Breast epithelium (tissue), 4 donors: ENCODE results near the gene RPS26. TPM values are rescaled to one million over a fixed set of nuclear protein-coding genes. Genes with fewer than 3 reads are reported as not detected.

ENCODE experiments used
- DNase-seq, 2 donors: peaks; one replicate each; pipeline ENCODE4 v3.0.0-alpha.2; 2019; ENCODE audit warnings: low spot score in 2 of 2
- H3K27ac ChIP-seq, 2 donors: fragments of 200-600 bp; sonication (generic) in 1 of 2; one replicate each; pipeline ENCODE4 v1.5.1; 2016 to 2019; ENCODE audit warnings: mild to moderate bottlenecking in 1 of 2
- H3K27me3 ChIP-seq, 2 donors: fragments of 200-600 bp; sonication (generic) in 1 of 2; one replicate each; pipeline versions ENCODE4 v1.5.1 to v1.6.0; 2017 to 2019; ENCODE audit warnings: control low read depth in 1 of 2, mild to moderate bottlenecking in 1 of 2
- H3K36me3 ChIP-seq: fragments of 200-600 bp; one replicate; pipeline ENCODE4 v1.5.1; 2019
- H3K4me1 ChIP-seq, 2 donors: fragments of 200-600 bp; sonication (generic); one replicate each; pipeline ENCODE4 v1.5.1; 2016 to 2019; ENCODE audit warnings: control low read depth in 1 of 2
- H3K4me3 ChIP-seq, 3 donors: fragments of 200-600 bp; sonication (generic); 1 replicate in 2 of 3; 2 replicates in 1 of 3; pipeline ENCODE4 v1.5.1; 2016 to 2019; ENCODE audit warnings: mild to moderate bottlenecking in 3 of 3, moderate library complexity in 2 of 3
- H3K9me3 ChIP-seq, 2 donors: fragments of 200-600 bp; sonication (generic) in 1 of 2; one replicate each; pipeline ENCODE4 v1.5.1; 2016 to 2019; ENCODE audit warnings: control low read depth in 1 of 2
- CTCF ChIP-seq, 3 donors: fragments of 450-650 bp; IDR thresholded peaks; one replicate each; pipeline ENCODE4 v1.5.1; 2016 to 2017; ENCODE audit warnings: antibody characterized with exemption in 3 of 3, mild to moderate bottlenecking in 3 of 3, moderate library complexity in 3 of 3
- POLR2A ChIP-seq: fragments of 450-650 bp; IDR thresholded peaks from one replicate; pipeline ENCODE4 v1.6.1; 2016; ENCODE audit warnings: antibody characterized with exemption, mild to moderate bottlenecking, moderate library complexity
- POLR2AphosphoS5 ChIP-seq, 3 donors: sonication (generic); formaldehyde crosslinking; IDR thresholded peaks; one replicate each; pipeline ENCODE4 v1.6.1; 2017; ENCODE audit warnings: antibody characterized with exemption in 3 of 3
- intact Hi-C: fragments of 100-400 bp; cut with DNase I; formaldehyde crosslinking; loops from one replicate; pipeline ENCODE4 v1.15.1; 2023; ENCODE audit warnings: low total_unique reads
- total RNA-seq, 3 donors: library from RNA; depleted of rRNA; stranded (reverse); fragments of >200 nt; gene quantifications; one replicate each; pipeline ENCODE4 v1.1.0, GENCODE V29; 2016

The RPS26 gene
- total RNA-seq, 3 donors from 2014 or later: 557 to 1,840 (median 572) TPM

- intact Hi-C loops: no loop called here
- Histone ChIP-seq H3K4me3 (peak overlapping the region in 1 of 3 donors; percentile 3), H3K36me3 (no peaks in the 10 kb centered on the region), H3K27me3 (no peaks in the 10 kb centered on the region), H3K27ac (peak overlapping the region; percentile 40 to 88), H3K9me3 (no peaks in the 10 kb centered on the region), H3K4me1 (peaks cover 0 to 9% of the 10 kb centered on the region in 2 donors)
- TF ChIP-seq POLR2A (no peak), POLR2AphosphoS5 (IDR thresholded peaks at IDR 0.05) (no peak), CTCF (IDR thresholded peaks at IDR 0.05) (no peak)
- DNase-seq: no peak
Measured at GRCh38 chr12:56082967-56083366, 41.2 kb downstream of the RPS26 start.

- no peaks in the 10 kb centered on the region for H3K36me3 ChIP-seq
- no peaks in the 10 kb centered on the region for H3K27me3 ChIP-seq
- intact Hi-C loops: no loop called here
- H3K27ac ChIP-seq: peak overlapping the region; percentile 31 to 32
- peaks cover 0 to 9% of the 10 kb centered on the region in 2 donors for H3K4me1 ChIP-seq
- H3K4me3 ChIP-seq: no peak overlapping the region
- TF ChIP-seq POLR2A (no peak), POLR2AphosphoS5 (IDR thresholded peaks at IDR 0.05) (no peak), CTCF (IDR thresholded peaks at IDR 0.05) (no peak)
- no peaks in the 10 kb centered on the region for H3K9me3 ChIP-seq
- DNase-seq: no peak
Measured at GRCh38 chr12:56084958-56085543, 43.3 kb downstream of the RPS26 start.

GRCh38 chr12:56086096-56086495 is 44.4 kb downstream of the RPS26 start:
- Histone ChIP-seq H3K27me3 (no peaks in the 10 kb centered on the region), H3K9me3 (no peaks in the 10 kb centered on the region), H3K4me3 (no peak overlapping the region), H3K36me3 (no peaks in the 10 kb centered on the region), H3K4me1 (peaks cover 0 to 9% of the 10 kb centered on the region in 2 donors), H3K27ac (peak overlapping the region; percentile 71 to 81)
- TF ChIP-seq POLR2A (no peak), POLR2AphosphoS5 (IDR thresholded peaks at IDR 0.05) (peak in 2 of 3 donors; percentile 32 to 44), CTCF (IDR thresholded peaks at IDR 0.05) (no peak)
- intact Hi-C loops: no loop called here
- DNase-seq: peak; percentile 67 to 76

GRCh38 chr12:56086608-56087007 is 44.9 kb downstream of the RPS26 start:
- peak overlapping the region; percentile 71 to 81 for H3K27ac ChIP-seq
- intact Hi-C loops: no loop called here

More at GRCh38 chr12:56086608-56087007, 44.9 kb downstream of the RPS26 start:
- no peaks in the 10 kb centered on the region for H3K36me3 ChIP-seq
- no peak overlapping the region for H3K4me3 ChIP-seq
- no peak for DNase-seq
- H3K9me3 ChIP-seq: no peaks in the 10 kb centered on the region
- TF ChIP-seq CTCF (IDR thresholded peaks at IDR 0.05) (no peak), POLR2A (no peak), POLR2AphosphoS5 (IDR thresholded peaks at IDR 0.05) (no peak)
- H3K27me3 ChIP-seq: no peaks in the 10 kb centered on the region
- H3K4me1 ChIP-seq: peaks cover 0 to 9% of the 10 kb centered on the region in 2 donors
